Endothelial cell of umbilical vein (primary cell): ENCODE data around the gene NCBP1.

Source experiments
- CTCF ChIP-seq, 2 donors: IDR thresholded peaks; 1 replicate in 1 of 2; 2 replicates in 1 of 2; pipeline ENCODE4 v1.5.1; 2011; ENCODE audit warnings: low read length in 2 of 2, mild to moderate bottlenecking in 2 of 2, moderate library complexity in 2 of 2, control low read depth in 1 of 2, inconsistent platforms in 1 of 2, low read depth in 1 of 2; ENCODE audit not compliant: insufficient read depth in 1 of 2; ENCODE audit errors: extremely low read depth in 1 of 2
- EZH2 ChIP-seq: IDR thresholded peaks from 2 replicates; pipeline ENCODE4 v1.6.1; 2012; ENCODE audit warnings: borderline replicate concordance, low read depth, mild to moderate bottlenecking, moderate library complexity, low read length, inconsistent platforms; ENCODE audit not compliant: severe bottlenecking
- FOS ChIP-seq: IDR thresholded peaks from 2 replicates; pipeline ENCODE4 v1.6.1; 2011; ENCODE audit warnings: mild to moderate bottlenecking, low read length, moderate library complexity, borderline replicate concordance; ENCODE audit not compliant: insufficient read depth
- GATA2 ChIP-seq: IDR thresholded peaks from 2 replicates; pipeline ENCODE4 v1.7.0; 2011; ENCODE audit warnings: low read depth, mild to moderate bottlenecking, moderate library complexity, mixed read lengths, low read length; ENCODE audit not compliant: insufficient read length, insufficient read depth
- JUN ChIP-seq: IDR thresholded peaks from 2 replicates; pipeline ENCODE4 v1.6.1; 2011; ENCODE audit warnings: borderline replicate concordance, low read depth; ENCODE audit not compliant: insufficient read length, insufficient read depth
- MAX ChIP-seq: IDR thresholded peaks from 2 replicates; pipeline ENCODE4 v1.6.1; 2011; ENCODE audit not compliant: insufficient read depth, insufficient read length
- MYC ChIP-seq: IDR thresholded peaks from one replicate; pipeline ENCODE4 v1.6.1; 2011; ENCODE audit warnings: mild to moderate bottlenecking, low read depth, low read length
- POLR2A ChIP-seq: IDR thresholded peaks from 2 replicates; pipeline ENCODE4 v1.6.1; 2012; ENCODE audit warnings: low read depth, mild to moderate bottlenecking, control low read depth, low read length
- POLR2AphosphoS5 ChIP-seq: IDR thresholded peaks from 2 replicates; pipeline ENCODE4 v1.6.1; 2012; ENCODE audit warnings: low read depth, mild to moderate bottlenecking, control low read depth, low read length, moderate library complexity; ENCODE audit not compliant: insufficient read depth

GRCh38 chr9:97697837-97698236 is 64.2 kb downstream of the NCBP1 start:
- TF ChIP-seq POLR2AphosphoS5 (no peak), POLR2A (no peak), CTCF (IDR thresholded peaks at IDR 0.05; ENCODE audit: extremely low read depth in 1 of 2, insufficient read depth in 1 of 2, low read depth in 1 of 2, low read length in 2 of 2) (no peak), EZH2 (no peak), MAX (no peak), MYC (no peak), FOS (no peak), JUN (no peak), GATA2 (no peak)
